Gastrocnemius medialis (tissue), 4 donors: ENCODE measurements around the gene SLC16A9. TPM values are rescaled to one million over a fixed set of nuclear protein-coding genes. Genes with fewer than 3 reads are reported as not detected.

Experiments used
- ATAC-seq, 2 donors: fragments of 150-250 bp; one replicate each; pipeline ENCODE4 v1.9.1; 2016
- DNase-seq, 2 donors: peaks; one replicate each; pipeline ENCODE4 v3.0.0-alpha.2; 2019
- H3K27ac ChIP-seq, 4 donors: fragments of 200-600 bp; sonication (generic); 1 replicate in 1 of 4; 2 replicates in 3 of 4; pipeline ENCODE4 v1.5.1; 2016 to 2018; ENCODE audit warnings: mild to moderate bottlenecking in 2 of 4, moderate library complexity in 1 of 4
- H3K27me3 ChIP-seq, 3 donors: fragments of 200-600 bp; sonication (generic) in 2 of 3; 1 replicate in 1 of 3; 2 replicates in 2 of 3; pipeline versions ENCODE4 v1.5.1 to v1.6.0; 2016 to 2019; ENCODE audit warnings: mild to moderate bottlenecking in 1 of 3, moderate library complexity in 1 of 3
- H3K36me3 ChIP-seq, 2 donors: fragments of 200-600 bp; sonication (generic) in 1 of 2; one replicate each; pipeline ENCODE4 v1.5.1; 2017 to 2018
- H3K4me1 ChIP-seq, 2 donors: fragments of 200-600 bp; sonication (generic) in 1 of 2; one replicate each; pipeline ENCODE4 v1.5.1; 2016 to 2017; ENCODE audit warnings: mild to moderate bottlenecking in 2 of 2
- H3K4me3 ChIP-seq, 4 donors: fragments of 200-600 bp; sonication (generic) in 3 of 4; 1 replicate in 1 of 4; 2 replicates in 3 of 4; pipeline ENCODE4 v1.5.1; 2016 to 2019; ENCODE audit warnings: mild to moderate bottlenecking in 2 of 4
- H3K9me3 ChIP-seq, 3 donors: fragments of 200-600 bp; sonication (generic) in 2 of 3; 1 replicate in 1 of 3; 2 replicates in 2 of 3; pipeline ENCODE4 v1.5.1; 2016 to 2019
- POLR2A ChIP-seq, 2 donors: fragments of 450-650 bp; IDR thresholded peaks; one replicate each; pipeline ENCODE4 v1.6.1; 2017; ENCODE audit warnings: antibody characterized with exemption in 2 of 2, mild to moderate bottlenecking in 2 of 2, moderate library complexity in 2 of 2
- in situ Hi-C, 4 donors: fragments of 200-750 bp; cut with MboI; loops; one replicate each; pipeline versions ENCODE4 v1.15.0 to v1.8.0; 2017; ENCODE audit warnings: low sequenced_read_pairs in 4 of 4
- intact Hi-C: fragments of 100-400 bp; cut with DNase I; formaldehyde crosslinking; loops from one replicate; pipeline ENCODE4 v1.15.1; 2023; ENCODE audit warnings: low total_unique reads
- total RNA-seq, 4 donors: library from RNA; depleted of rRNA; stranded (reverse); fragments of >200 nt; gene quantifications; one replicate each; pipeline versions ENCODE4 v1.1.0 to v1.2.3, GENCODE V29; 2016
- TF ChIP-seq, protein P1 (sequence below), 5 experiments: fragments of 450-650 bp in 3 of 5; fragments of 200-600 bp in 2 of 5; sonication (generic) in 2 of 5; IDR thresholded peaks in 4 of 5; conservative IDR thresholded peaks in 1 of 5; 1 replicate in 4 of 5; 2 replicates in 1 of 5; pipeline ENCODE4 v1.5.1; 2016 to 2019; ENCODE audit warnings: antibody characterized with exemption in 5 of 5, mild to moderate bottlenecking in 3 of 5, moderate library complexity in 3 of 5

The SLC16A9 gene
- total RNA-seq, 4 donors from 2014 or later = 0.73 to 7.4 (median 3.3) TPM

DNA sequence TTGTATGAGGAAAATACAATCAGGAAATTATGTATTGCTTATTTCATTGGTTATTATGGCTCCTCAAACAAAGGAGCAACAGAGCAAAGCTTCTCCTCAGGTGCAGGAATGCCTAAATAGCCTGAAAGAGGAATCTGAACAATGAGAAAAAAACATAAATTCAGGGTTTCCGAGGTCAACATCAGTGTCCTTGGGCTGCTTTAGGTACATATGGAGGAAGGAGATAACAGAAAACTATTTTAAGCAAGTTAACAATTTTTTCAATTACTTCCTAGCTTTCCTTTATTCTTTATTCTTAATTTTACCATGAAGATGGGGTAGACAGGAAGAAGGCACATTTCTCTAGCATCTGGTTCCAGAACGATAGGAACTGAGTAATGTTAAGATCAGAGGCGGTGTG lies 14.0 kb downstream of the SLC16A9 start:
- Histone ChIP-seq H3K4me3 (no peak overlapping the region), H3K27ac (no peak overlapping the region), H3K27me3 (no peaks in the 10 kb centered on the region), H3K9me3 (no peaks in the 10 kb centered on the region), H3K4me1 (peaks cover 0 to 5% of the 10 kb centered on the region in 2 donors), H3K36me3 (no peaks in the 10 kb centered on the region)
- DNase-seq (no peak), ATAC-seq (no peak)
- intact Hi-C loops = no loop called here
- TF ChIP-seq, protein P1, sequence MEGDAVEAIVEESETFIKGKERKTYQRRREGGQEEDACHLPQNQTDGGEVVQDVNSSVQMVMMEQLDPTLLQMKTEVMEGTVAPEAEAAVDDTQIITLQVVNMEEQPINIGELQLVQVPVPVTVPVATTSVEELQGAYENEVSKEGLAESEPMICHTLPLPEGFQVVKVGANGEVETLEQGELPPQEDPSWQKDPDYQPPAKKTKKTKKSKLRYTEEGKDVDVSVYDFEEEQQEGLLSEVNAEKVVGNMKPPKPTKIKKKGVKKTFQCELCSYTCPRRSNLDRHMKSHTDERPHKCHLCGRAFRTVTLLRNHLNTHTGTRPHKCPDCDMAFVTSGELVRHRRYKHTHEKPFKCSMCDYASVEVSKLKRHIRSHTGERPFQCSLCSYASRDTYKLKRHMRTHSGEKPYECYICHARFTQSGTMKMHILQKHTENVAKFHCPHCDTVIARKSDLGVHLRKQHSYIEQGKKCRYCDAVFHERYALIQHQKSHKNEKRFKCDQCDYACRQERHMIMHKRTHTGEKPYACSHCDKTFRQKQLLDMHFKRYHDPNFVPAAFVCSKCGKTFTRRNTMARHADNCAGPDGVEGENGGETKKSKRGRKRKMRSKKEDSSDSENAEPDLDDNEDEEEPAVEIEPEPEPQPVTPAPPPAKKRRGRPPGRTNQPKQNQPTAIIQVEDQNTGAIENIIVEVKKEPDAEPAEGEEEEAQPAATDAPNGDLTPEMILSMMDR (IDR thresholded peaks at IDR 0.05 in 4 of 5, conservative IDR thresholded peaks at IDR 0.05 in 1 of 5) = no peak
- TF ChIP-seq POLR2A (IDR thresholded peaks at IDR 0.05) = no peak
- in situ Hi-C loops = no loop called here

DNA sequence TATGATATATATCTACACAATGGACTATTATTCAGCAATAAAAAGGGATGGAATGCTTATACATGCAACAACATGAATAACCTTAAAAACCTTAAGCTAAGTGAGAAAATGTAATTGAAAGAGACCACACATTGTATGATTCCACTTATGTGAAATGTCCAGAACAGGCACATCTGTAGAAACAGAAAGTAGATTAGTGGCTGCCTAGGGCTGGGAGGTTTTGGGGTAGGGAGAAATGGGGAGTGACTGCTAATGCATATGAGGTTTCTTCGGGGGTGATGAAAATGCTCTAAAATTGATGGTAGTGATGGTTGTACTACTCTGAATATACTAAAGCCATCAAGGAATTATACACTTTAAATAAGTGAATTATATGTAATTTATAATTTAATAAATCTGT lies 14.7 kb downstream of the SLC16A9 start:
- in situ Hi-C loops = no loop called here
- no peak for ATAC-seq

DNA sequence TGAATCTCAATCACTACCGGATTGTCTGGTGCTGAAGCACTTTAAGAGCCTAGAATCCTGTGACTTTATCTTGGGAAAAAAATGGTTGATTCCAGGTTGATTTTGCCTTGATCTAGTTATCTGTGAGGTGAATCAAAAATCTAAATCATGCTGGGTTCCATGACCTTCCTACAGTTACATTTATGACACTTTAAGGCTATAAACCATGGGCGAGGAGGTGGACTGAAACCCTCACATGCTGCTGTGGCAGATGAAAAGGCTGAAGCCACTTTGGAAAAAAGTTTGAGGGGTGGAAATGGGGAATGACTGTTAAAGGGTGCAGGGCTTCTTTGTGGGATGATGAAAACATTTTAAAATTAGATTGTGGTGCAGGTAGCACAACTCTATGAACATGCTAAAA lies 17.5 kb downstream of the SLC16A9 start:
- Histone ChIP-seq H3K36me3 (no peaks in the 10 kb centered on the region), H3K4me3 (no peak overlapping the region), H3K27me3 (no peaks in the 10 kb centered on the region), H3K9me3 (no peaks in the 10 kb centered on the region), H3K27ac (no peak overlapping the region), H3K4me1 (no peaks in the 10 kb centered on the region)
- ATAC-seq = no peak
- TF ChIP-seq, protein P1 (IDR thresholded peaks at IDR 0.05 in 4 of 5, conservative IDR thresholded peaks at IDR 0.05 in 1 of 5) = no peak
- no peak for TF ChIP-seq POLR2A (IDR thresholded peaks at IDR 0.05)
- intact Hi-C loops = no loop called here
- DNase-seq = no peak
- in situ Hi-C loops = no loop called here

More for the DNA sequence above, 14.7 kb downstream of the SLC16A9 start:
- DNase-seq = no peak
- intact Hi-C loops = no loop called here
- H3K27ac ChIP-seq = no peak overlapping the region
- H3K4me1 ChIP-seq = peaks cover 0 to 5% of the 10 kb centered on the region in 2 donors
- H3K27me3 ChIP-seq = no peaks in the 10 kb centered on the region
- TF ChIP-seq POLR2A (IDR thresholded peaks at IDR 0.05) = no peak
- TF ChIP-seq, protein P1 (IDR thresholded peaks at IDR 0.05 in 4 of 5, conservative IDR thresholded peaks at IDR 0.05 in 1 of 5) = no peak
- no peaks in the 10 kb centered on the region for H3K36me3 ChIP-seq
- H3K4me3 ChIP-seq = no peak overlapping the region
- no peaks in the 10 kb centered on the region for H3K9me3 ChIP-seq

DNA sequence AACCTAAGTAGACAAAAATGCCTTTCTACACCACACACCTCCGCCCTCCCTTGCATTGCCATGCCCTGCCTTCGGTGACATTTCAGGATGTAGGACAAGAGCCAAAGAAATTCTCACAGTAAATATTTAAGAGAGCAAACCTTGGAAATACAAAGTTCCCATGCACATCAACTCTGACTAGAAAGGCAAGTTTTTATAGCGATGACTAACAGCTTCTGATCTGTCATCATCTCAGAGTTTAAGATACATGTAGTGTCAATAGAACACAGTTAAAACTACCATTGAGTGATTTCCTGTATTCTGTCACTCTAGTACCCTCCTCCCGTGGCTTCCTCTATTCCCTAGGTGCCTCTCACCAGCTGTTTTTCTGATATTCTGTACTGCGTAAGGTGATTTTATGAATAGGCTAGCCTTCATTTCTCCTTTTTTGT lies 20.7 kb downstream of the SLC16A9 start:
- Histone ChIP-seq H3K9me3 (no peaks in the 10 kb centered on the region), H3K4me1 (no peaks in the 10 kb centered on the region), H3K4me3 (no peak overlapping the region), H3K36me3 (no peaks in the 10 kb centered on the region), H3K27ac (no peak overlapping the region), H3K27me3 (no peaks in the 10 kb centered on the region)
- DNase-seq = no peak
- intact Hi-C loops (no loop called here), in situ Hi-C loops (no loop called here)
- no peak for ATAC-seq
- TF ChIP-seq POLR2A (IDR thresholded peaks at IDR 0.05) = no peak
- TF ChIP-seq, protein P1 (IDR thresholded peaks at IDR 0.05 in 4 of 5, conservative IDR thresholded peaks at IDR 0.05 in 1 of 5) = no peak

DNA sequence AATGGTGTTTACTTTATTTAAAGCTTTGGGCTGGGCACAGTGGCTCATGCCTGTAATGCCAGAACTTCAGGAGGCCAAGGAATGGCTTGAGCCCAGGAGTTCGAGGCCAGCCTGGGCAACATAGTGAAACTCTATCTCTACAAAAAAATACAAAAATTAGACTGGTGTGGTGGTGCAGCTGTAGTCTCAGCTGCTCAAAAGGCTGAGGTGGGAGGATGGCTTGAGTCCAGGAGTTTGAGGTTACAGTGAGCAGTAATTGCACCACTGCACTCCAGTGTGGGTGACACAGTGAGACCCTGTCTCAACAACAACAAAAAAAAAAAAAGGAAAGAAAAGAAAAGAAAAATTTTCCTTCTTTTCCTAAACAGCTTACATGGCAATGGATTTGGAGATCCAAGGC lies 22.0 kb downstream of the SLC16A9 start:
- Histone ChIP-seq H3K36me3 (peaks cover 0 to 6% of the 10 kb centered on the region in 2 donors), H3K27ac (no peak overlapping the region), H3K9me3 (no peaks in the 10 kb centered on the region), H3K27me3 (no peaks in the 10 kb centered on the region), H3K4me1 (no peaks in the 10 kb centered on the region), H3K4me3 (no peak overlapping the region)
- TF ChIP-seq POLR2A (IDR thresholded peaks at IDR 0.05) = no peak
- TF ChIP-seq, protein P1 (IDR thresholded peaks at IDR 0.05 in 4 of 5, conservative IDR thresholded peaks at IDR 0.05 in 1 of 5) = no peak
- intact Hi-C loops (no loop called here), in situ Hi-C loops (no loop called here)
- no peak for DNase-seq
- no peak for ATAC-seq
